ENCODE data around the gene PRKG1. TPM values are rescaled to one million over a fixed set of nuclear protein-coding genes. Genes with fewer than 3 reads are reported as not detected.

Gene PRKG1
- total RNA-seq, 1 experiment from 2014 or later: 10.4 TPM

DNA sequence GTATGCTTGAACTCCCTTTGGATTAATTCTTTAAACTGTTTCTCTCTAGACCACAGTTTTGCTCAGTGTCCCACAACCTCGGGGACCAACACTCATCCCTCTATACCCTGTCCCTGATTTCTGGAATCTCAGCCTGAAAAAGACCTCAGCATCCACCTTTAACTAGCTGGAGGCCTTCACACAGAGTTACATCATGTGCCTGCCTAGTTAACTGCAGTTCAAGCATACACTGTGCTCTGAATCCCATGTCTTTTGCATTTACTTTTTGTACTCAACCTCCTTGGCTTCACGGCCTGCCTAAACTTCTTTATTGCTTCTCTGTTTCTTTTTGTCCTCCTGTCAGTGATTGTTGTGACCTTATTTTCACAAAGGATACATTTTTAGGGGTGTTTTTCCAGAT, 66.7 kb downstream of the PRKG1 start:
- Mint-ChIP-seq H3K27me3 (ENCODE audit: low read depth) (no peaks in the 10 kb centered on the region), H3K9me3 (no peaks in the 10 kb centered on the region), H3K36me3 (ENCODE audit: insufficient read depth in 1 of 3, low read depth in 3 of 3) (no peaks in the 10 kb centered on the region), H3K4me3 (no peak overlapping the region), H3K27ac (no peak overlapping the region), H3K4me1 (no peaks in the 10 kb centered on the region; a peak in 2 of 4 replicates)
- Histone ChIP-seq H3K9me3 (ENCODE audit: control insufficient read depth, low read depth, low read length) (no peaks in the 10 kb centered on the region), H3K27ac (ENCODE audit: insufficient read length, low read depth, low read length) (no peak overlapping the region), H2BK120ac (ENCODE audit: low read depth, low read length, poor library complexity, severe bottlenecking) (no peak overlapping the region), H3K79me2 (ENCODE audit: insufficient read depth, low read length) (no peaks in the 10 kb centered on the region), H2BK12ac (ENCODE audit: insufficient read length, low read depth, low read length) (no peak overlapping the region), H2BK15ac (ENCODE audit: low read depth, low read length) (no peak overlapping the region), H3K18ac (ENCODE audit: insufficient read length, low read depth, low read length) (no peak overlapping the region), H3K27me3 (ENCODE audit: insufficient read depth, low read length) (no peaks in the 10 kb centered on the region), H3K23ac (ENCODE audit: insufficient read length, low read depth, low read length) (no peak overlapping the region), H4K91ac (ENCODE audit: insufficient read length, low read depth, low read length) (no peak overlapping the region), H2BK5ac (ENCODE audit: insufficient read length, low read length) (no peak overlapping the region), H3K56ac (ENCODE audit: insufficient read length, low read depth, low read length) (no peak overlapping the region), H3K9ac (ENCODE audit: extremely low read depth, insufficient read length, low read length) (no peak overlapping the region), H3K4me2 (ENCODE audit: insufficient read depth, insufficient read length, low read length) (no peak overlapping the region), H3K79me1 (ENCODE audit: insufficient read depth, low read depth, low read length, poor library complexity, severe bottlenecking) (no peaks in the 10 kb centered on the region), H3K4ac (ENCODE audit: low read depth, low read length) (no peak overlapping the region), H2AFZ (ENCODE audit: low read length) (no peak overlapping the region), H4K20me1 (ENCODE audit: control insufficient read depth, insufficient read depth, insufficient read length) (no peaks in the 10 kb centered on the region), H3T11ph (ENCODE audit: low read length) (no peak overlapping the region), H3K14ac (ENCODE audit: insufficient read depth, low read length) (no peak overlapping the region), H4K5ac (ENCODE audit: insufficient read length, low read depth, low read length) (no peak overlapping the region), H3K4me1 (ENCODE audit: insufficient read depth, low read length) (no peaks in the 10 kb centered on the region; the same call in 1 of the 2 replicates), H4K8ac (replicated peaks; ENCODE audit: insufficient read length, low read depth, low read length) (no peak overlapping the region), H2AK5ac (ENCODE audit: insufficient read length, low read length) (no peak overlapping the region), H3K23me2 (ENCODE audit: insufficient read length, low read depth, low read length, poor library complexity, severe bottlenecking) (no peaks in the 10 kb centered on the region), H2BK20ac (ENCODE audit: low read depth, low read length, poor library complexity, severe bottlenecking) (no peak overlapping the region)
- DNase-seq: no peak
- no CpG with 5 or more reads among the region's 2 CpGs for WGBS (ENCODE audit: extremely low coverage, insufficient read length, low lambda C conversion rate)
- TF ChIP-seq, protein P1, sequence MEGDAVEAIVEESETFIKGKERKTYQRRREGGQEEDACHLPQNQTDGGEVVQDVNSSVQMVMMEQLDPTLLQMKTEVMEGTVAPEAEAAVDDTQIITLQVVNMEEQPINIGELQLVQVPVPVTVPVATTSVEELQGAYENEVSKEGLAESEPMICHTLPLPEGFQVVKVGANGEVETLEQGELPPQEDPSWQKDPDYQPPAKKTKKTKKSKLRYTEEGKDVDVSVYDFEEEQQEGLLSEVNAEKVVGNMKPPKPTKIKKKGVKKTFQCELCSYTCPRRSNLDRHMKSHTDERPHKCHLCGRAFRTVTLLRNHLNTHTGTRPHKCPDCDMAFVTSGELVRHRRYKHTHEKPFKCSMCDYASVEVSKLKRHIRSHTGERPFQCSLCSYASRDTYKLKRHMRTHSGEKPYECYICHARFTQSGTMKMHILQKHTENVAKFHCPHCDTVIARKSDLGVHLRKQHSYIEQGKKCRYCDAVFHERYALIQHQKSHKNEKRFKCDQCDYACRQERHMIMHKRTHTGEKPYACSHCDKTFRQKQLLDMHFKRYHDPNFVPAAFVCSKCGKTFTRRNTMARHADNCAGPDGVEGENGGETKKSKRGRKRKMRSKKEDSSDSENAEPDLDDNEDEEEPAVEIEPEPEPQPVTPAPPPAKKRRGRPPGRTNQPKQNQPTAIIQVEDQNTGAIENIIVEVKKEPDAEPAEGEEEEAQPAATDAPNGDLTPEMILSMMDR (conservative IDR thresholded peaks at IDR 0.05): no peak

Measured in H9 (cell line).